HL-60/S4 treated with retinoic acid at 250 ng/mL for 4 days and 3 days (cell line): ENCODE results near the gene WDR19.
"Not testable (repeated sequence)": the region's sequence is repeated elsewhere in the genome, so short reads cannot be mapped to it uniquely, and the experiment has no call there.

Source experiments
- in situ Hi-C: fragments of 300-500 bp; cut with MboI; formaldehyde crosslinking; loops from 2 replicates; pipeline ENCODE4 v1.7.0; 2022; ENCODE audit warnings: low sequenced_read_pairs

WDR19 gene

DNA sequence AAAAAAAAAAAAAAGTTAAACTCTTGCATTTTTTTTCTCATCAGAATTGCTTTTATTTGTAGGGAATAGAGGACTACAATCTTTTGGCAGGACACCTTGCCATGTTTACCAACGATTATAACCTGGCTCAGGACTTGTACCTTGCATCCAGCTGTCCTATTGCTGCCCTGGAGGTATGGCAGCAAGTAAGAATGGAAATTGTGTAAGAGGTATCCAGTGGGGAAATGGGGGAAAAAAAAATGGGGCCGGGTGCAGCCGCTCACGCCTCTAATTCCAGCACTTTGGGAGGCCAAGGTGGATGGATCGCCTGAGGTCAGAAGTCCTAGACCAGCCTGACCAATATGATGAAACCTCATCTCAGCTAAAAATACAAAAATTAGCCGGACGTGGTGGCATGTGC, 49.8 kb downstream of the WDR19 start:
- in situ Hi-C loops, result no loop called here

DNA sequence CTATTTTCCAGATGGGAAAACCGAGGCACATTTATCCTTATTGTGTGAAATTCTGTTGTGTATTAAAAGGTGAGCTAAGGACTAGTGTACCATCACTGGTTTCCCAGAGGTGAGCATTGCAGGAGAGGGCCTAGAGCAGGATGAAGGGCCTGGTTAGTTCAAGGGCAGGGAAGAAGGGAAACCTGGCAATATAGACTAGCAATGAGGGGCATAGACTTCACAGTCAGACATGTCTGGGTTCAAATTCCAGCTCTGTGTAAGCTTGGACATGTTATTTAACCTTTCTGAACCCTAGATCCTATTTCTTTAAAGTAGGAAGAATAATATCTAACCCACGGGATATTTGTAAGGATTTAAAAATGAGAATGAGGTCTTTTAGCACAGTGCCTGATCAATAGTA, 50.8 kb downstream of the WDR19 start:
- in situ Hi-C loops, result no loop called here

DNA sequence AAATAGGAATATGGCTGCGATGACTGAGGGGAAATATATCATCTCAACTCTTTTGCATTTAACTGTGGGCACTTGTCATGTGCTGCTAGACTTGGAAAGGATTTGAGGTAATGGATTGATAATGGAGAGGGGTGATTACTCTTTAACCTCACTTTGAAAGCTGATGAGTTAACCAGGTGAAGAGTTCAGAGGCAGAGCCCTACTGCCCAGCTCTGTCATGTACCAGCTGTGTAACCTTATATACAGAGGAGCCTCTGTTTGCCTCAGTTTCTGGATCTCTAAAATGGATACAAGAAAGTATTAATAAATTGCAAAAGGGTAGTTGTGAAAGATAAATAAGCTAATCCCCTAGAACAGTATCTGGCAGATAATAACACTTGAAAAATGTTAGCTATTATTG, 51.5 kb downstream of the WDR19 start:
- in situ Hi-C loops, result no loop called here

DNA sequence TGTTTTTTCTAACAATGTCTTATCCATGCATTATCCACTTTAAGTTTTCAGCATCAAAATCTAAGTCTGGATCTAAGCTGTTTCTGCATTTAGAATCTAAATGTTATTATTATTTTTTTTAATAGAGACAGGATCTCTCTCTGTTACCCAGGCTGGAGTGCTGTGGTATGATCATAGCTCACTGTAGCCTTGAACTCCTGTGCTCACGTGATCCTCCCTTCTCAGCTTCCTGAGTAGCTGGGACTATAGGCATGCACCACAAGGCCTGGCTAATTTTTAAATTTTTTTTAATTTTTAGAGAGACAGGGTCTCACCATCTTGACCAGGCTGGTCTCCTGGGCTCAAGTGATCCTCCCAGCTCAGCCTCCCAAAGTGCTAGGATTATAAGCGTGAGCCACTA, 52.7 kb downstream of the WDR19 start:
- in situ Hi-C loops, result no loop called here

DNA sequence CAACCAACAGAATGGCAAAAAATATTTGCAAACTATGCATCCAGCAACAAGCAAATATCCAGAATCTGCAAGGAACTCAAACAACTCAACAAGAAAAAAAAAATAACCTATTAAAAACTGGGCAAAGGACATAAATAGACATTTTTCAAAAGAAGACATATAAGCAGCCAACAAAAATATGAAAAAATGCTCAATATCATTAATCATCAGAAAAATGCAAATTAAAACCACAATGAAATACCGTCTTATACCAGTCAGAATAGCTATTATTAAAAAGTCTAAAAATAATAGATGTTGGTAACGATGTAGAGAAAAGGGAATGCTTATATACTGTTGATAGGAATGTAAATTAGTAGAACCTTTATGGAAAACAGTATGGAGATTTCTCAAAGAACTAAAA, 53.4 kb downstream of the WDR19 start:
- in situ Hi-C loops, result no loop called here

DNA sequence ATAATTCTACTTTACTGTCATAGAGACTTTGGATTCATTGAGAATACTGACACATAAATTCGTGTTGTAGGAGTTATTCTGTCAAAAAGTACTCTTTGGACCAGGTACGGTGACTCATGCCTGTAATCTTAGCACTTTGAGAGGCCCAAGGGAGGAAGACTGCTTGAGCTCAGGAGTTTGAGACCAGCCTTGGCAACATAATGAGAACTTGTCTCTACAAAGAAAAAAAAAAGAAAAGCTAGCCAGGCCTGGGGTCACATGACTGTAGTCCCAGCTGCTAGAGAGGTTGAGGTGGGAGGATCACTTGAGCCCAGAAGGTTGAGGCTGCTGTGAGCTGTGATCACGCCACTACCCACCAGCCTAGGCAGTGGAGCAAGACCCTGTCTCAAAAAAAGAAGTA, 54.9 kb downstream of the WDR19 start:
- in situ Hi-C loops, result no loop called here

DNA sequence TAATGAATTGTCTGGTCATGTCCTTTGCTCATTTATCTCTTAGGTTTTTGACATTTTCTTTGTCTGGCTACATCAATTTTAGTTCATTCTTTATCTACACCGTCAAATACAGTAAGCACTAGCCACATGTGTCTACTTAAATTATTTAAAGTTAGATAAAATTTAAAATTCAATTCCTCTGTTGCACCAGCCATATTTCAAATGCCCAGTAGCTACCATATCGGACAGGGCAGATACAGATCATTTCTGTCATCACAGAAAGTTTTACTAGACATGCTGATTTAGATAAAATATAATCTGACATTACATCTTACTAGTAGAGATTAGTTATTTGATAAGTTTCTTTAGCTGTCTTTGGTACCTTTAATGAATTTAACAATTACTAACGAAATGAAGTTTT, 61.1 kb downstream of the WDR19 start:
- in situ Hi-C loops, result no loop called here

DNA sequence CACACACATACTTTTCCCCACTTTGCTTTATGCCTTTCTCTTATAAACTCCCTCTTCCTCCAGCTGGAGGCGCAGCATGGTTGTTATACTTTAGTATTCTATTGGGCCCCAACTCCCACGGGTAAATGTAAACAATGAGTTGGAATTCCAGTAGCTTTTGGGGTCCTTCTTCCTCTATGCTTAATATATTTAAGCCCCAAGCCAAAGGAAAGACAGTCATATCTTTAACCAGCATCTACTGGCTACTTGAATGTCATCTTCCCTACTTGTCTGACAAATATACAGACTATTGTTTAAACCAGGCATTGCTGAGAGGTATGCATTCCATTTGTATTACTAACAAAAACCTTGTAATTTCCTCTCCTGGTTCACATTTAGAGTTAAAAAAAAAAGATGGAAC, 72.9 kb downstream of the WDR19 start:
- in situ Hi-C loops, result no loop called here

DNA sequence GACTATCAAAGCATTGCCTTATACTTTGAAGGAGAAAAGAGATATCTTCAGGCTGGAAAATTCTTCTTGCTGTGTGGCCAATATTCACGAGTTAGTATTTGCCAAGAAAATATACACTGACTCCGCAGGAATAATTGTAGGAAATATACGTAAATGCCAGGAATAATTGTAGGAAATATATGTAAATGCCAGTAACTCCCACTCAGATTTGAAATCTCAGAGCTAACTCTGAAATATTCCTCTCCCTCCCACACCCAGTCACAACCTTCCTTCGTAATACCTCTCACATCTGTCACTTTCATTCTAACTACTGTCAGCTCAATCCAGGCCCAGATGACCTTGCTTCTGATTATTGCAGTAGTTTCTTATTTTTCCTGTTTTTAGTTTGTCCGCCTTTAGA, 73.5 kb downstream of the WDR19 start:
- in situ Hi-C loops, result no loop called here

DNA sequence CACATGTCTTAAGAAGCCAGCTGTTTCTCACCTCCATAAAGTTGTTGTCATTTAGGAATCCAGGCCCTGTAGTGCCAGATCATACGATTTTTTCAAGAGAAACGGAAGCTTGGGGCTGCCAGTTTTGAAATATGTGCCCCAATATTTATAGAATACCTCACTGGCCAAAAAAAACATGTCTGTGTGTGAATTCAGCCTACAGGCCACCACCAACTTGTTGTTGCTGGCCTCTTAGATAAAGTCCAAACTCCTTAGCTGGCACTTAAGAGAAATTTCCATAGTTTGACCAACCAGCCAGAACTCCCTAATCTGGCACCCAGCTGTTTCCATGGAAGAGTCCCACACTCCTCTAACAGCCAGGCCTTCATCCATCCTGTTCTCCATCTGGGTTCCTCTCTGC, 74.1 kb downstream of the WDR19 start:
- in situ Hi-C loops, result no loop called here

DNA sequence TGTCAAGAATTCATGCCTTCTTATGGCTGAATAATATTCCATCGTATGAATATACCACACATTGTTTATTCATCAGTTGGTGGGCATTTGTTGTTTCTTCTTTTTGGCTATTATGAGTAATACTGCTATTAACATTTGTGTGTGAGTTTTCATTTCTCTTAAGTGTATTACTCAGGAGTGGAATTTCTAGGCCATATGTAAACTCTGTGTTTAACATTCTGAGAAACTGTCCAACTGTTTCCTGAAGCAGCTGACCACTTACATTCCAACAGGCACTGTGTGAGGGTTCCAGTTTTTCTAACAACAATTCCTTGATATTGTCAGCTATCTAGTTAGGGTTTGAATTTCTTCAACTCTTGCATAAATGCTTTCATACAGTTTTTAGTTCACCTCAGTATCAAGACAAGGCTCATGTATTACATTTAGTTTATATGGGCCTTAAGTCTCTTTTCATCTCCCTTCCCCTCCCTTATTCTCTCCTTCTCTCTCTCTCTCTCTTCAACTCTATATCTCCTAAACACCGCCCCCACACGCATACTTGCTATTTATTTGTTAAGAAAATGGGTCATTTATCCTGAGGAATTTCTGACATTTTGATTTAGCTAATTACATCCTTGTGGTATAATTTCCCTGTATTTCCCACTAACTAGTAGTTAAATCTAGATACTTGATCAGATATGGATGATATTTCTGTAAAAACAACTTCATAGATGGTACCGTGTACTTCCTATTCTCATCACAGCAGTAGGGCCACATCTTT, 77.4 kb downstream of the WDR19 start:
- in situ Hi-C loops, result no loop called here

DNA sequence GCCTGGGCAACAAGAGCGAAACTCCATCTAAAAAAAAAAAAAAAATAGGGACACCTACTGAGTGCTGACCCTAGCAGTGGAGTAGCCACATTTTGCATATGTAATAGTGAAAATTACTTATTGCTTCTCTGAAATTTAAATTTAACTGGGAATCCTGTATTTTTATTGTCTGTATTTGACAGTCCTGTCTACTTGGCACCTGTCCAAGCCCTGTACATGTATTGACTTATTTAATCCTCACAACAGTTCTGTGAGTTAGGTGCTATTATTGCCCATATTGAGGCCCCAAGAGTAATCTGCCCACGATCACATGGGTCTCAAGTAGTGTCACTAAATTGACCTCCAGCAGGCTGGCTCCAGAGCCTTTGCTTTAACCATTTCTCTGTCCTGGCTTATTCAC, 81.6 kb downstream of the WDR19 start:
- in situ Hi-C loops, result no loop called here

DNA sequence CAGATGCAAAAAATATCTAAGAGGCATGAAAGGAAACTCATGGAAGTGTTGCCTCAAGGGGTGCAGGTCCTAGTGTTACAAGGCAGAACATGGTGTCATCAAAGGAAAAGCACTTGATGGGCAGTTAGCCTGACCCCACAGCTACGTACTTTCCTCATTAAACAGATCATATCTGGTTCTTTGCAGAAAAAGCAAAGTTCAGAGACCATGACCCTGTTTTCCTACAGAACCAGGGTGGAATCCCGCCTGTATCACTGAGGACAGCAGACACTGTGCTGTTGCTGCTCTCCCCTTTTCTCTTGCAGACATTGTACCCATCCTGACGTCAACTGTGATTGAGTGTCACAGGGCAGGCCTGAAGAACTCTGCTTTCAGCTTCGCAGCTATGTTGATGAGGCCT, 92.2 kb downstream of the WDR19 start:
- in situ Hi-C loops, result no loop called here

DNA sequence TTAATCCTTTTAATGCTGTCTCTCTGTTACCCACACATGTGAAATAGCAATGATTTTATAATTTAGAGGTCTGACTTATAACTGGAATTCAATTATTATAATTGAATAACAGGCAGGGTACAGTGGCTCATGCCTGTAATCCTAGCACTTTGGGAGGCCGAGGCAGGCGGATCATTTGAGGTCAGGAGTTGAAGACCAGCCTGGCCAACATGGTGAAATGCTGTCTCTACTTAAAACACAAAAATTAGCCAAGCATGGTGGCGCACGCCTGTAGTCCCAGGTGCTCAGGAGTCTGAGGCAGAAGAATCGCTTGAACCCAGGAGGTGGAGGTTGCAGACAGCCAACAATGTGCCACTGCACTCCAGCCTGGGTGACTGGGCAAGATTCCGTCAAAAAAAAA, 95.3 kb downstream of the WDR19 start:
- in situ Hi-C loops, result not testable (repeated sequence)

DNA sequence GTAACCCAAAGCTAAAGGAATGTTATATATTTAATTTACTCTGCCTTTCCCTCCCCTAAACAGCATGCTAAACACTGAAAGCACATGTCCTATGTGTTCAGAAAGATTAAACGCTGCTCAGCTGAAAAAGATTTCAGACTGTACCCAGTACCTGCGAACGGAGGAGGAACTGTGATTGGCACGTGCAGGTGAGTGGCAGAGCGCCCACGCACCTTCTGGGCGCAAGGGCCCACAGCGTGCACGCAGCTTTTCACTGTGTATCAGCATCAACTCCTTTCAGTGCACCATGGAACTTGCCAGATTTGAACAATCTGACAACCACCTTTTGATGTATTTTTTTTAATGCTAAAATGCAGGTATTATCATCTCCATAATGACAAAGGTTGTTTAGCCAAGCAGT, 96.1 kb downstream of the WDR19 start:
- in situ Hi-C loops, result no loop called here

DNA sequence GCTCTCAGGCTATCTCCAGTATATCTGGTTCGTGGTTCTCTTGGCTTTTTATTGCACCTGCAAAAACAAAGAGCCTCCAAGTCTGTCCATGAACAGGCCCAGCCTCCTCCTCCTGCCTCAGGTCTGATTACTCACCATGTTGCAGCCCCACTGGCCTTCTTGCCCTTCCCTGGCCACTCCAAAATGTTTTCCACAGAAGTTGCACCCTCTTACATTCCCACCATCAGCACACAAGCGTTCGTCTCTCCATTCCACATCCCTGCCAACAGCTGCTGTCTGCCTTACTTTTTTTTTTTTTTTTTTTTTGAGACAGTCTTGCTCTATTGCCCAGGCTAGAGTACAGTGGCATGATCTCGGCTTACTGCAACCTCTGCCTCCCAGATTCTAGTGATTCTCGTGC, 97.1 kb downstream of the WDR19 start:
- in situ Hi-C loops, result no loop called here

DNA sequence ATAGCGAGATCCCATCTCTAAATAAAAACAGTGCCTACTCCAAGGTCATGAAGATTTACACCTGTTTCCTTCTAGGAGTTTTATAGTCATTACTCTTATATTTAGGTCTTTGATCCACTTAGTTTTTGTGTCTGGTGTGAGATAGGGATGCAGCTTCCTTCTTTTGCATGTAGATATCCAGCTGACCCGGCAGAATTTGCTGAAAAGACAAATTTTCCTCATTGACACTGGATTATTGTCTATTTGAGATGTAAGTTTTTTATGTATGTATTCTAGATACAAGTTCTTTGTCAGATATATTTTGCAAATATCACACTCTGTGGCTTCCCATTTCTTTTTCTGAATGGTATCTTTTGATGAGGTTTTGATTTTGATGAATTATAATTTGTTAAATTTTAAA, 98.4 kb downstream of the WDR19 start:
- in situ Hi-C loops, result no loop called here

DNA sequence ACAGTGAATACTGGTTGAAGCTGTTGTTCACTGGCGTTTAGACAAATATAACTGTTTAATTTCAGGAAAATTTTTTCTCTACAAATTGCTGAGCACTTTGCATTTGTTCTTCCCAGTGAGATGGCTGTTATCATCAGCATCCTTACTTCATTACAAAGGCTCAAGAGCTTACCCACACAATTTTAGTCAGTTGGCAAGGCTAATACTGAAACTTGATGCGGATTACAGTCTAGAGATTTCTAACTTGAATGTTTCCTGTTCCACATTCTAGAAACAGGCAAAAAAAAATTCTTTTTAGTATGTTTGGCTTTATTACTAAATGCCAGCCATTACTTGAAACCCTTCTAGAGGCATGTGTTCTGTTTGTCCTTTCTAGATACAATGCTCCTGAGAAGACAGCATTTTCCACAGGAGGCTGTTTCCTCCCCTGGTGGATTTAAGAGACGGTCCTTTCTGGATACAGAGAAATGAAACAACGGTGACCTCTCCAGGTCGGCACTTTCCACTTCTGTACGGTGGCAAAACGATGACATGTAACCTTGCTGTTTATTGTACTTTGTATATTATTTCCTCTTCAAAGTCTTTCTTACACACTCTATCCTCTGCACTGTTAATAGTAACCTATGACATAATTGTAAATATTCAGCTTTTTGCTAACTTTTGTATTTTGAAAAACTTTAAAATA, 102.9 kb downstream of the WDR19 start:
- in situ Hi-C loops, result no loop called here

DNA sequence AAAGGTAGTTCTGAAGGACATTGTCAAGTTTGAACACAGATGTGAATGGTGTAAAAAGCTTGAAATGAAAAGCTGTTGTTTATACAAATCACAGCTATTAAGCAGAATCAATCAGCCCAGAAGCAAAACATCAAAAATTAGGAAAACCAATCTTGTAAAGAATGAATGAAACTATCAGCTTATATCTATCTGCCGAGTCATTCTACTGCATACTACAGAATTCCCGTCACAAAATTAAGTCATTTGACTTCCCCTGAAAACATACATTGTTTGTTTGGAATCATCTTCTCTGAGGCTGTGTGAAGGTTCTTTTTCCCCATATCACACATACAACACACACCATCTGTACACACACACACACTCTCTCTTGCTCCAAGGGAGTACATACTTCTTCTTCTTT, 103.5 kb downstream of the WDR19 start:
- in situ Hi-C loops, result no loop called here

DNA sequence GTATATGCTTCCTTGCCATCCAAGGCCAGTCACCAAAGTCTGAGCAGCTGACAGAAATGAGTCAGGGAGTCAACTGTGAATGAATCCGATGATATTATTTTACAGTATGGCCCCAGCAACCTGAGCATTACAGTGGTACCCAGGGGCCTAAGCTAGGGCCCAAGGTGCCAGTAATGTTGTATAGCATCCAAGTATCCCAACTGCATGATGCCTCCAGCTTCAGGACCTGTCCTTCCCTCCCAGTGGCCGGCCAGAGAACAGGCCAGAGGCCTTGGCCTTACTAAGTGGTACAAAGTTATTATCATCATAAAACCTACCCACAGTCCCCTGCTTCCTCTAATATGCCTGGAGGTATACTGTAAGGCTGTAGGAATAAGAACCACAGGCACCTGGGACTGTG, 103.9 kb downstream of the WDR19 start:
- in situ Hi-C loops, result no loop called here

DNA sequence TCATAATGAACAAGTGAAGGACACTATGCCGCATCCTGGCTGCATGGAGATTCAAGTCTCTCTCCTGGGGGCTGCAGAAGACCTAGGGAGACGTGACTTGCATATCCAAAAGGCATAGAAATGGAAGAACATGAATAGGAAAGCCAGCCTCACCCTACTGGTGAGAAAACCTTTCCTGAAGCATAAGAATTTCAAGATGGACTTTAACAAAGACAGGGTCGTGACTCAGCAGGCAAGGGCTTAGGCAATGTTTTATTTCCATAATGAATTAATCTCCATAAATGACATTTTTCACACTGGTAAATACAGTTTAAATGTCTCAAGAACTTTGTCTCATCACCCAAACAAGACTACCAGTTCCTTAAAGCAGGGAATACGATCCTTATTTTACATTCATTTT, 104.9 kb downstream of the WDR19 start:
- in situ Hi-C loops, result no loop called here

DNA sequence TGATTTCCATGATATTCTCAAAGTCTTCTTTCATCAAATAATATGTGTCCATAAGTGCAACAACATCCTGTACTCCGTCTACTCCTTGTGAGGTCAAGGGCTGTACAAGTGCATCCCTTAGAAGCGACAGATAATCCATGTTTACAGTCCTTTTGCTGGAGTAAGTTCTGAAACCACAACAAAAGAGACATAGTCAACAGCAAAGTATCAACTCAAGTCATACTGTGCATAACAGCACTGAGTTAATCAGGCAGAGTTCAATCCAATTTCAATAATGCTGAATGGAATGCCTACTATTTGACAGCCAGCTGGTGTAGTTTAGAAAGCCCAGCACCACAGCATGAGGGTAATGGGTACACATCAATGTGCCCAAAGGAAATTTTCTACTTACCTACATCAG, 109.4 kb downstream of the WDR19 start:
- in situ Hi-C loops, result no loop called here

DNA sequence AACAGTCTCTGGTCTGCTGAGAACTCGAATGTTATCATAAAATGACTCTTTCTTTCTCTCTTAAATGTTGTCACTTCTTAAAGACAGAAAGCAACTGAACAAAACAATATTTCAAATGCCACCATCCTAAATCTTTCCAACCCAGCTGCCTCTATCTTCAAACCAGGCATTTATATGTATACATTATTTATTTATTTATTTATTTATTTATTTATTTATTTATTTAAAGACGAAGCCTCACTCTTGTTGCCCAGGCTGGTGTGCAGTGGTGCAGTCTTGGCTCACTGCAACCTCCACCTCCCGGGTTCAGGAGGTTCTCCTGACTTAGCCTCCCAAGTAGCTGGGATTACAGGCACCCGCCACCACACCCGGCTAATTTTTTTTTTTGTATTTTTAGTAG, 110.1 kb downstream of the WDR19 start:
- in situ Hi-C loops, result not testable (repeated sequence)
